GM19043 (cell line): ENCODE results near the gene CDK5RAP1.

ENCODE experiments used
- ATAC-seq: cut with Tn5 transposase; IDR thresholded peaks from one replicate; pipeline ENCODE4 v1.9.1; 2021; ENCODE audit warnings: low read depth; ENCODE audit not compliant: unreplicated experiment

The CDK5RAP1 gene

DNA sequence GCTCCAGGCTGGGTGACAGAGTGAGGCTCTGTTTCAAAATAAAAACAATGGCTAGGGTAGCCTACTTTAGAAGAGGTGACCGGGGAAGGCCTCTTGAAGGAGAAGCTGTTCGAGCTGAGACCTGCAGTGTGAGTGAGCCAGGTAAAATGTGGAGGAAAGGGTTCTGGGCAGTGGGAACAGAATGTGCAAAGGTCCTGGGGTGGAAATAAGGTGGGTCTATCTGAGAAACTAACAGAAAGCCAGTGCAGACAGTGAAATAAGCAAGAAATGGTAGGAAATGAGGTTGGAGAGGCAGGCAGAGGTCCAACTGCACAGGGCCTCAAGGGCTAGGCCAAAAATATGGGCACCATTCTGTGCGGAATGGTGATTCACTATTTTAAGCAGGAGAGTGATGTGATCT is 64.9 kb downstream of the CDK5RAP1 start:
- ATAC-seq: no peak

DNA sequence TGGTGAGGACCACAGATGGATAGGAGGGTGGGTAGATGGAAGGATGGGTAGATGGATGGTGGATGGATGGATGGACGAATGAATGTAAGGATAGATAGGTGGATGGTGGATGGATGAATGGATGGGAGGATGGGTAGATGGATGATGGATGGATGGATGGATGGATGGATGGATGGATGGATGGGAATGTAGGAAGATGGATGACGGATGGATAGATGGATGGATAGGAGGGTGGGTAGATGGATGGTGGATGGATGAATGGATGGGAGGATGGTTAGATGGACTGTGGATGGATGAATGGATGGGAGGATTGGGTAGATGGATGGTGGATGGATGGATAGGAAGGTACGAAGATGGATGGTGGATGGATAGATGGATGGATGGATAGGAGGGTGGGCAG is 67.2 kb downstream of the CDK5RAP1 start:
- no peak for ATAC-seq

DNA sequence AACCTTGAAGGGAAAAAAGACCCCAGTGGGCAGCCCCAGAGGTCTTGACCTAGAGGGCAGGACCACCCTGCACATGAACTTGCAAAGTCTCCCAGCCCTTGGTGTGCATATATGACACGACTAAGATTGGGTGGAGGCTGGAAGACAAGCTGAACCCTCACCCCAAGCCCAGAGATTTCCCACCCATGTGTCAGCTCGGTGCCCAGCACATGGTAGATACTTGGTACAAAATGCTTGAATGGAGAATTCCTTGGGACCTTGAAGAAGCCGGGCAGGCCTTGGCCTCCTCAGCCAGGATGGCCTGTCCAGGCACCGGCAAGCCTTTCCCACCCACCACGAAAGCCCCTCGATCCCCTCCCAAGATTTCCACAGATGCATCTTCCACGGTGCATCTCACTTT is 67.7 kb downstream of the CDK5RAP1 start:
- no peak for ATAC-seq

DNA sequence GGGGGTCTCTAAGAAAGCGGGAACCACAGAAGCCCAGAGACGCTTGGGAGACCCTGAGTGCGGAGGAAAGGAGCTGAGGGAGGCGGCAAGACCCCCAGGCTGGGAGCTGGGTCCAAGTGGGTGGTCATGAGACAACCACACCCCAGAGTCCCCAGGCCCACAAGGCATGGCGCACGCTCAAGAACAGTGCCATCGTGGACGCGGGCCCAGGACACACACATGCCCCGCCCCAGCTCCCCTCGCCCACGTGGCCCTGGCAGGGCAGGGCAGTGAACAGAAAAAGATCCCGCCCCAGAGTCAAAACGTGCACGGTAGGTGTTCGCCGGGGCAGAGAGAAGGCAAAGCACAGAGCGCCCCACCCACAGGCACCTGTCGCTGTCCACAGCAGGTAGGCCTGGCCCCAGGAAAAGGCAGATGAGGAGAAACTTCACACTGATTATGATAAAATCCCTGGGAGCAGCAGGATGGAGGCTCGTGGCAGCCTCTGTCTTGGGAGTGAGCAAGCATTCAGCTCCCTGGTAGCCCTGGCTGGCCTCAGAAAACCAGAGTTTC is 68.3 kb downstream of the CDK5RAP1 start:
- no peak for ATAC-seq

DNA sequence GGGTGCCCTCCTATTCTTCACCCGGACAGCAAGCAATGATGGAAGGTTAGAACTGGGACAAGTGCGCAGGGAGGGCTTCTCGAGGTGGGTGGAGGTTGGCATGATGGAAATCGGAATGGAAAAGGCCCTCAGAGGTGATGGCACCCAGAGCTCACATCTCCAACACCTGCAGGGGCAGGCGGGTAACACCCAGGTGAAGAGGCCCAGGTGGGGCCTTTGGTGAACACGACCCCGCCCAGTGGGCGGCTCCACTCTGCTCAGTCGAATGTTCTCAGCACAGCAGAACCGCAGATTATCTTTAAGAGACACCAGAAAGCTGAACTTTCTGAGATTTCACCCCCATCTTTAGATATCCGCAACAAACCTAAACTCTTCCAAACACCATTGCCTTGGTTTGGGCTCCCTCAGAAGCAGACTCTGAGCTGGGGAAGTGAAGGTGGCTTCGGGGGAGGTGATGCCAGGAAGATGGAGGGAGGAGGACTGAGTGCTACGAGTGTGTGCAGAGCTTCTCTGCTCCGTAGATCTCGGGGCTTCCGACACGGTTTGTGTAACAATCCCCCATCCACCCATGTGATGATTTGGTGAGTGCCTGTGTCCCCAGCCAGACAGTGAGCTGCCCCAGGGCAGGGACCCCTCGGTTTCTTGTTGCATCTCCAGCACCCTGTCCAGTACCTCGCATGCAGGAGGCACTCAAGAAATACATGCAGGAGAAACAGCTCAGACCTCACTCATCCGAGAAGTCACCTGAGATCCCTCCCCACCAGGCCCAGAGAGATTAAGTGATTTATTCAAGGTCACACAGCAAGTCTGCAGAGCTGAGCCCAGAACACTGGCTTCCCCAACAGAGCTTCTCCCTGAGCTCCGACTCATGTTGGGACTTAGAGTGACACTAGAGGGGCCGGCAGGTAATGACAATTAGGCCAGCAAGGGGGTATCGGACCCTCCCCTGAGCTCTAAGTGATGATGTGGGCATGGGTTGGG is 72.9 kb downstream of the CDK5RAP1 start:
- ATAC-seq: no peak

DNA sequence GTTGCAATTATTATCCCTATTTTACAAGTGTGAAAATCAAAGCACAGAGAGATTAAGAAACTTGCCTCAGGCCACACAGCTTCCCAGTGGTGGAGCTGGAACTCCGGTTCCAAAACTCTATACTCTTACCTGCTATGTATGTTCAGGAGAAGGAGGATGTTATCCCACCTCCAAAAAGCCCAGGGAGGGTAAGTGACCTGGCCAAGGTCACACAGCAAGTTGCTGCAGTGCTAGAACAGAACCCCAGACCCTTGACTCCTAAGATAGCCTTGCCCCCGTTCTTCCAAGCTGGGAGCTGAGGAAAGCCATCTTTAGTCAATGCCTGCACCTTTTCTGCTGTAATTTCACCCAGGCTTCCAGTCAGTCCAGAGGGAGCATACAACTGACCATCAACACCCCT is 76.0 kb downstream of the CDK5RAP1 start:
- no peak for ATAC-seq

DNA sequence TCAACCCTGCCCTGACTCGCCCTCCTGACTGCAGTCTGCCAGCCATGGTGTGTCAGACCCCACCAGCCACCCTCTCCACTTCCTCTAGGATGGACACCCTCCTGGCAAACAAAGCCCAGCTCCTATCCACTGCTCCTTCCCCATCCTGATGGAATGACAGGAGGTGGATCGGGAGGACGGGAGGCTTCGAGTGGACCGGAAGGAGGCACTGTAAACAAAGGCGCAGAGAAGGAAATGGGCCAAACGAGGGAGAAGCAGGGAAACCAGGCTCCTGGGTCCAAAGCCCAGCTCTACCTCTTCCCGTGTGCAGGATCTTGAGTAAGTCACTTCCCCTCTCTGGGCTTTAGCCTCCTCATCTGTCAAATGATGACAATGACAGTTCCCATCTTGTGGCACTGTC is 78.1 kb downstream of the CDK5RAP1 start:
- ATAC-seq: no peak

DNA sequence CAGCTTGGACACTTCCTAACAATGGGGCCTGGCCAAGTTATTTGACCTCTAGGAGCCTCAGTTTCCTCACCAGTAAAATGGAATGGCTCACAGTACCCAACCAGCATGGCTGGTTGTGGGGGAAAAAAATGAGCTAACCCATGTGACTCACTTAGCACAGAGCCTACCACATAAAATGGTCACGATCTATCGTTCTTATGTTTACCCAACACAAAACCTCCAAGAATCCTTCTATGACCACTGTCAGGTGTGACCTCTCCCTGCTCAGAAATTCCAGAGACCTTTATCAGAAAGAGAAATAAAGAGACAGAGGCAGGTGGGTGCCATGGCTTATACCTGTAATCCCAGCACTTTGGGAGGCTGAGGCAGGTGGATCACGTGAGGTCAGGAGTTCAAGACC is 78.9 kb downstream of the CDK5RAP1 start:
- no peak for ATAC-seq

DNA sequence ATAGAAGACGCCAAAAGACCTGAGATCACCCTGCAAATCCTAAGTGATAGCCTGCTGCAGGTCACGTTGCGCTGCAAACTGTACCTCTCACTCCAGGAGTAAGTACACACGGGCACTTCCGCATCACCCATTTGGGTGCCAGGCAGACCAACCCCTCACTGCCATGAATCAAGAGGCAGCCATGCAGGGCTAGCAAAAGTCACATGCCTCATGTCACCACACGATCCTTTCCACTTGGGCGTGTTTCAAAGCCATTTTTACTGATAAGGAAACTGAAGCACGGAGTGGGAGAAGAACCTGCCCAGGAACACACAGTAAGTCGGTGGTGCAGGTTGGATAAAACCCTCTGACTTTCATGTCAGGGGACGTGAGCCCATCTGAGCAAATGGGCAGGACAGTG is 81.3 kb downstream of the CDK5RAP1 start:
- ATAC-seq: no peak

DNA sequence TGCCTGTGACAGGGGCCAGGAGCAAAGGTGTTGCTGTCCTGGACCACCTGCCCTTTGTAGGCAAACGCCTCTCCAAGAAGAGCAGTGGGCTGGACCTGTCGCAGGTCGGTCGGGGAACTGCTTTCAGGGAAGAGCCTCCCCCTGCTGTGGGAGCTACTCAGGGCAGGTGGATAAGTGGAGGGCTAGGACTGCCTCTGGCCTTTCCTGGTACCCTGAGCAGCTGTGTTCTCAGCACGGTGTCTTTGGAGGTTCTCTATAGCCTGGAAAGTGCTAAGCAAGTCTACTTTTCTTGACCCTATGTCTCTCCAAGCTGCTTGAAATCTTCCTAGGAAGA is 83.3 kb downstream of the CDK5RAP1 start:
- ATAC-seq: no peak

DNA sequence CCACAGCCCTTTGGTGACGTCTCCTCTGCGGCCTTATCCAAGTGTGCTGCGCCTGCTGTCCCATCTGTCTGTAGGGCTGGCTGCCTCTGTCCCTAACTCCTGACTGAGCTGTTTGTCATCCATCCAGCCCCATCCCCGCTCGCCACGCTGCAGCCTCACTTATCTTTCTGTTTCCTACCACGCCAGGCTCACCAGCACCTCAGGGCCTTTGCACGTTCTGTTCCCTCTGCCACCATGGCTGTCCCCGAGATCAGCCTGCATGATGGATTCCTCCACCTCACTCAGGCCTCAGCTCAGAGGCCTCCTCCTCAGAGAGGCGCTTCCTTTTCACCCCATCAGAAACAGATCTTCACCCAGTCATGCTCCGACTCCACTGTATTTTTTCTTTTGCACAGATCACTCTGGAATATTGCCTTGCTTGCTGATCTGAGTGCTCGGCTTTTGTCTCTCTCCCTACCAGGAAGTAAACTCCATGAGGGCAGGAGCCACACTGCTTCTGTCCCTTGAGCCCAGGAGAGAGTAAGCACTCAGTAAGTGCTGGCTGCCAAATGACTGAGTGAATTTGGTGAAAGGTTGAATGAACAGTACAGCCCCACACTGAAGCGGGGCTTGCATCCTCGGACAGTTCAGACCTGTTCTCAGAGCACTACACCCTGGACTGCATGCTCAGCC is 83.8 kb downstream of the CDK5RAP1 start:
- ATAC-seq: no peak

DNA sequence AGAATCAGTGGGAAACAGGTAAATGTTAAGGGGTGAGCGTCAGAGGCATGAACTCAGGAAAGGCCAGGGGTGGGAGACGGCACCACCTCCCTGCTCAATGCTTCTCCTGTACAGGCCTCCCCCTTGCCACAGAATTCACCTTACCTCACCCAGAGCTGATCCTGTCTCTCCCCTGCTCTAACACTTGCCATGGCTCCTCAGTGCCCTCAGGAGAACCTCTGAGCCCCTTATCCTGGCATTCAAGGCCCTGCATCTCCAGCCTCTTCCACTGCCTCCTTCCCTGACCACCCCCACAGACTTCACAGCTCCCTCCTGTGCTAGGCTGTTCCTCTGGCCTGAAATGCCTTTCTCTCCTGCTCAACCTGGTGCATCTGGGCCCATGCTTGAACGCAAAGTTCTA is 84.4 kb downstream of the CDK5RAP1 start:
- no peak for ATAC-seq

DNA sequence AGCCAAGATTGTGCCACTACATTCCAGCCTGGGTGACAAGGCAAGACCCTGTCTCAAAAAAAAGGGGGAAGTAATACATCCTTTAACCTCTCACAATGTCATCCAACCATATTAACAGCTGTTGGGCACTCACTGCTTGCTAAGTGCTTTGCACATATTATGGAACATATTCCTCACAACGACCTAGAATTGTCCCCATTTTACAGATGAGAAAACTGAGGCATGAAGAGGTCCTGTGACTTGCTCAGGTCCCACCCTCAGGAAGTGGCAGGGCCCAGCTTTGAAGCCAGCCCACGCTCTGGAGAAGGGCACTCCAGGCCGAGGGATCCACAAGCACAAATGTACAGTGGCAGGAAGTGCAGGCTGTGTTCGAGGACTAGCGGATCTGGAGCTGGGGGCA is 85.0 kb downstream of the CDK5RAP1 start:
- no peak for ATAC-seq

DNA sequence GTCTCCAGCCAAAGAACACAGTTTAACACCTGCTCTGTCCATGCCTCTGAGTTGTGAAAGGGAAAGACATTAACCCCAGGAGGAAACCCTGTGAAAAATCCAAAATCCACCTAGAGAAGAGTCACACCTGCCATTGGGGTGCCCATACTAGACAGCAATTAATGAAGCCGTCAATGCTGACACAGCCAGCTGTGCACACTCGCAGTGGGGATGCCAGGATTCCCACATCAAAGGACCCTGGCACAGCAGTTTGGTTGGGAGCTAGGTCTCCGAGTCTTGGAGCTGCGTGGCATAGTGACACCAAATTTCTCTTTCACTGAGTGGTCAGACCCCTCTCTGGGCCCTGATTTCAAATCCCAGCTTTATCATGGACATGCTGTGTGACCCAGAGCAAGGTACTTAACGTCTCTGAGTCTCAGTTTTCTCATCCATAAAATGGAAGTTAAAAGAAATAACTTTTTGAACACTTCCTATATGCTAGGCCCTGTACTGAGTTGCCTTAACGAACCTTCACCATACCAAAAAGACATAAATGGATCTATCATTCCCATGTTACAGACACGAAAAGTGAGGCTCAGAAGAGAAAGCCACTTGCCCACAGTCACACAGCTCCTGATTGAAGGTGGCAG is 87.5 kb downstream of the CDK5RAP1 start:
- ATAC-seq: no peak

DNA sequence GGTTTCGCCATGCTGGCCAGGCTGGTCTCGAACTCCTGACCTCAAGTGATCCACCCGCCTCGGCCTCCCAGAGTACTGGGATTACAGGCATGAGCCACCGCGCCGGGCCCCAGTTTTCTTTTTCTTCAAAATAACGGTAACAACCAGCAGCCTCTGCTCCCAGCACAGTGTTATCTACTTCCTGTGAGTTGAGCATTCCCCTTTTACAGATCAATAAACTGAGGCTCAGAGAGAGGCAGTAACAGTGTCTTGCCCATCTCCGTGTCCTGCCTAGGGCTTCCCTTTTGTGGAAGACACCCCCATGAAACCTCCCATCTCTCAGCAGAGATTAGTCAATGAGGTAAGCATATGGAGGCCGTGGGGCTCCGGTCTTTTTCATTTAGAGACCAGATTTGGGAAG is 88.7 kb downstream of the CDK5RAP1 start:
- ATAC-seq: no peak

DNA sequence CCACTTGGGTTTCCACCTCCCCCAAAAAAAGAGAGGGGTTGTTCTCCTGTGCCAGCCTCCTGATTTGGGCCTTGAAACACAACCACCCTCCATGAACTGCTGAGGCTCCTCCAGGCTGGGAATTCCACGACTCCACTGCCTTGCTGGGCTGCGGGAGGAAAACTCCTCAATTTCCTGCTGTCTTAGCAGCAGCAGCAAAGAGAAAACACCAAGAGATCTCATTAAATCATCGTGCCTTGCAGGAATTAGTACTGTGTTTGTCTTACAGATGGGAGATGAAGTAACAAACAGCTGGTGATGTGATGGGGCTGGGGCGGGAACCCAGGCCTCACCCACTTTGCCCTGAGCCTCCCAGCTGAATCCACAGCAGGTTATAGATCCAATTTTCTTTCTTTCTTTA is 89.3 kb downstream of the CDK5RAP1 start:
- ATAC-seq: no peak

DNA sequence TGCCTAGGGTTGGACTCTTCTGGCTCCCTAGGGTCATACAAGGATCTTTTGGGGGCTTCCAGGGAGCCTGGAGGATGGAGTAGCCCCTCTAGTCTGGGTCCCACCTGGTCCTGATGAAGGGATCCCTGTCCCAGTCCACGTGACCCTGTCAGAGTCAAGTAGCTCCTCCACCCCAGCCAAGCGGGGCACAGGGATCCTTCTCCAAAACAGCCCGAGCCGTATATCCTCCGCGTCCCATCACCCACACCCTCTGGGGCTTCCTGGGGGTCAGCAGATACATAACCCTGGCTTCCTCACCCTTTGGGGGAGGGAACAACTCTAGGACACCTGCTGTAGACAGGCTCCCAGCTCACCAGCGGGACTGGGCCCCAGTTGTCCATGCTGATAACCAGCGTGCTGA is 90.3 kb downstream of the CDK5RAP1 start:
- ATAC-seq: no peak

DNA sequence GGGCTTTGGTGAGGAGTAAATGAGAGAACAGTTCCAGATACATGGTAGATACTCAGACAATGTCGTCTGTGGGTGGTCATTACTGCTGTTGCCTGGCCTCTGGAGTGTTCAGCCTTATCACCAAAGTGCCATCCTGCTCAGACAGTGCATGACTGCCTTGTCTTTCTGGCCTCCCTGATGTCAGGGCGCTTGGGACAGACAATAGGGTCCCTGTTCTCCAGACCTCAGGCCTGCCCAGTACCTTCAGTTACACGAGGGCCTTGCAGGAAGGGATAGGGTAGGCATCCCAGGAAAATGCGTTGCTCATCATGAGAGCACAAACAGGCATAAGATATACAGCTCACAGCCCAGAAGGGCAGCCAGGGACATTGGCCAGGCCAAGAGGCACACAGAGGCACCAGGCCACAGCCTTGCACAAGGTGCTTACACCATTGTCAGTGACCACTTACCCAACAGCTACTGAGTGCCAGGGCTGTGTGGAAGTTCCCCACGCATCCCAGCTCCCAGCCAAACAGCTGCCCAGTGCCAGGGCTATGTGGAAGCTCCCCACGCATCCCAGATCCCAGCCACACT is 90.9 kb downstream of the CDK5RAP1 start:
- ATAC-seq: no peak

DNA sequence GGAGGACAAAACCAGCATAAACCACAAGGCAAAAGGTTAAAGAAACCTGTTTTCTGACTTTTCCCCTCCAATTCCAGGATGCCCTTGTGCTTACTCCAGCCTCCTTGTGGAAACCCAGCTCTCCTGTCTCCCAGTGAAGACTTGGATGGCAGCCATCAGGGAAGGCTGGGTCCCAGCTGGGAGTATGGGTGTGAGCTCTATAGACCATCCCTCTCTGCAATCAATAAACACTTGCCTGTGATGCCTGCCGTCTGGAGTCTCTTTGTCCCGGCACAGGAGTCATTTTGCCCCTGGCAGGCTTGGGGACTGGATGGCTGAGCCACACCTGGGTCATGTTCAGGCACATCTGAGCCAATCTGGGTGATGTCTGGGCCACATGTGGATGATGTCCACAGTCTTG is 91.7 kb downstream of the CDK5RAP1 start:
- no peak for ATAC-seq
